Lower leg skin (tissue), 3 donors: ENCODE measurements around the gene PIKFYVE.

ENCODE experiments used
- POLR2A ChIP-seq, 2 donors: fragments of 450-650 bp; IDR thresholded peaks; one replicate each; pipeline ENCODE4 v1.6.1; 2016 to 2017; ENCODE audit warnings: antibody characterized with exemption in 2 of 2, mild to moderate bottlenecking in 1 of 2, moderate library complexity in 1 of 2
- TF ChIP-seq, protein P1 (sequence below), 3 donors: fragments of 450-650 bp; IDR thresholded peaks; one replicate each; pipeline ENCODE4 v1.5.1; 2016; ENCODE audit warnings: antibody characterized with exemption in 3 of 3, mild to moderate bottlenecking in 3 of 3, moderate library complexity in 2 of 3

DNA sequence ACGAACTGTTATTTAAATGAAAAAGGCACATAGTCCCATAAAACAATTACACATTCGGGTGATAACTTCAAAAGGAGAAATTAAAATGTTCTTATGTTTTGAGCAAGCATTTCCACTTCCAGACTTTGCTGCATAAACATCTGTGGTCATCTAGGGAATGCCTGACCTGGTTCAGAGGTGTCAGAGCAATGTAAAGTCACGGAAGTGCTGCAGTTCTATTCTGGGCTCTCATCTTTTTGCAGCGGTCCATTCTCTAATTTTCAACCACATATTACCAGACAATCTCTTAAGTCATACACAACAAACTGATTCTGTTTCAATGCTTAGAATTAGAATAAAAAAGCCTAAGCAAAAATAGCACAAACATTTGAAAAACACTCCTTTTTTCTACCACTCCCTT, 118.6 kb downstream of the PIKFYVE start:
- TF ChIP-seq, protein P1, sequence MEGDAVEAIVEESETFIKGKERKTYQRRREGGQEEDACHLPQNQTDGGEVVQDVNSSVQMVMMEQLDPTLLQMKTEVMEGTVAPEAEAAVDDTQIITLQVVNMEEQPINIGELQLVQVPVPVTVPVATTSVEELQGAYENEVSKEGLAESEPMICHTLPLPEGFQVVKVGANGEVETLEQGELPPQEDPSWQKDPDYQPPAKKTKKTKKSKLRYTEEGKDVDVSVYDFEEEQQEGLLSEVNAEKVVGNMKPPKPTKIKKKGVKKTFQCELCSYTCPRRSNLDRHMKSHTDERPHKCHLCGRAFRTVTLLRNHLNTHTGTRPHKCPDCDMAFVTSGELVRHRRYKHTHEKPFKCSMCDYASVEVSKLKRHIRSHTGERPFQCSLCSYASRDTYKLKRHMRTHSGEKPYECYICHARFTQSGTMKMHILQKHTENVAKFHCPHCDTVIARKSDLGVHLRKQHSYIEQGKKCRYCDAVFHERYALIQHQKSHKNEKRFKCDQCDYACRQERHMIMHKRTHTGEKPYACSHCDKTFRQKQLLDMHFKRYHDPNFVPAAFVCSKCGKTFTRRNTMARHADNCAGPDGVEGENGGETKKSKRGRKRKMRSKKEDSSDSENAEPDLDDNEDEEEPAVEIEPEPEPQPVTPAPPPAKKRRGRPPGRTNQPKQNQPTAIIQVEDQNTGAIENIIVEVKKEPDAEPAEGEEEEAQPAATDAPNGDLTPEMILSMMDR (IDR thresholded peaks at IDR 0.05), result no peak
- TF ChIP-seq POLR2A (IDR thresholded peaks at IDR 0.05), result no peak
